ENCODE data around the gene C1orf115. TPM values are rescaled to one million over a fixed set of nuclear protein-coding genes. Genes with fewer than 3 reads are reported as not detected.
"Not testable (repeated sequence)": the region's sequence is repeated elsewhere in the genome, so short reads cannot be mapped to it uniquely, and the experiment has no call there.

The C1orf115 gene
- total RNA-seq, 1 donor from 2014 or later, result 9.7 TPM

- Mint-ChIP-seq H3K36me3 (ENCODE audit: insufficient read depth) (no peaks in the 10 kb centered on the region), H3K4me3 (ENCODE audit: low read depth) (no peak overlapping the region), H3K4me1 (ENCODE audit: low read depth) (peaks cover 2% of the 10 kb centered on the region), H3K27me3 (no peaks in the 10 kb centered on the region), H3K27ac (no peak overlapping the region), H3K9me3 (ENCODE audit: low read depth) (peaks cover 4% of the 10 kb centered on the region)
- TF ChIP-seq, protein P1, sequence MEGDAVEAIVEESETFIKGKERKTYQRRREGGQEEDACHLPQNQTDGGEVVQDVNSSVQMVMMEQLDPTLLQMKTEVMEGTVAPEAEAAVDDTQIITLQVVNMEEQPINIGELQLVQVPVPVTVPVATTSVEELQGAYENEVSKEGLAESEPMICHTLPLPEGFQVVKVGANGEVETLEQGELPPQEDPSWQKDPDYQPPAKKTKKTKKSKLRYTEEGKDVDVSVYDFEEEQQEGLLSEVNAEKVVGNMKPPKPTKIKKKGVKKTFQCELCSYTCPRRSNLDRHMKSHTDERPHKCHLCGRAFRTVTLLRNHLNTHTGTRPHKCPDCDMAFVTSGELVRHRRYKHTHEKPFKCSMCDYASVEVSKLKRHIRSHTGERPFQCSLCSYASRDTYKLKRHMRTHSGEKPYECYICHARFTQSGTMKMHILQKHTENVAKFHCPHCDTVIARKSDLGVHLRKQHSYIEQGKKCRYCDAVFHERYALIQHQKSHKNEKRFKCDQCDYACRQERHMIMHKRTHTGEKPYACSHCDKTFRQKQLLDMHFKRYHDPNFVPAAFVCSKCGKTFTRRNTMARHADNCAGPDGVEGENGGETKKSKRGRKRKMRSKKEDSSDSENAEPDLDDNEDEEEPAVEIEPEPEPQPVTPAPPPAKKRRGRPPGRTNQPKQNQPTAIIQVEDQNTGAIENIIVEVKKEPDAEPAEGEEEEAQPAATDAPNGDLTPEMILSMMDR (IDR thresholded peaks at IDR 0.05; ENCODE audit: unreplicated experiment), result peak; percentile 74
- peak; percentile 69 for DNase-seq (ENCODE audit: low spot score, unreplicated experiment)
Measured at GRCh38 chr1:220733086-220733601, 43.0 kb downstream of the C1orf115 start.

DNA sequence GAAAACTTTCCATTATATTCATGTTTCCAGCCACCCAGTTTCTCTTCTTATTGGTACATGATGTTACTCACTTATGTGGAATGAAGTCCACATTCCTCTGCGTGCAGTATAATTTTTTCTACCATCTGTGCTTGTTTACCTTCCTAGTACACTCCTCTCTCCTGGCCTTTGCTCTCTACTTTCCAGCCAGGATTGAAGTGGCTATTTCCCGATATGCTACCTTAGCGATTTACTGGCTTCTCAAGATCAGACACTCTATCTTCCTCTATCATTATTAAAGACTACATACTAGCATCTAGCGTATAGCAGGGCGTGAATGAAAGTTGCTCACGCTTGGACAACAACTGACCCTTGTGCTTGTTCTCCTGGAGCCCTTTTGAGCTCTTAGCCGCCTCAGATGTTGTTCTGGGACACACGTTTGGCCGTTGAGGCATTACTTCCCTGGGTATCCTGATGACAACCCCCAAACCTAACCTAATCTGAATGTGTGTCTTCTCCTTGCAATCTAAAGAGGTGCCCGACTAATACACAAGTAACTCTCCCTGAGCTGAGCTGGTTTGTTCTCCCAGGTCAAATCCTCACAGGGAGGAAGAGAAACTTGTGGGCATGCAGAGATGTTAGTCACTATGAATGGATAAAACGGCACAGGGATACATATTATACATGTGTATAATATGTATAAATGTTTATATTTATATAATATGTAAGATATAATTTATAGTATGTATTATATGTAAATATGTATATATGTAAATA is 44.6 kb downstream of the C1orf115 start:
- H3K4me1 Mint-ChIP-seq (ENCODE audit: low read depth), result peaks cover 2% of the 10 kb centered on the region
- H3K4me3 Mint-ChIP-seq (ENCODE audit: low read depth), result no peak overlapping the region
- no peak for DNase-seq (ENCODE audit: low spot score, unreplicated experiment)
- no peak overlapping the region for H3K27ac Mint-ChIP-seq
- peaks cover 4% of the 10 kb centered on the region for H3K9me3 Mint-ChIP-seq (ENCODE audit: low read depth)
- no peaks in the 10 kb centered on the region for H3K27me3 Mint-ChIP-seq
- no peaks in the 10 kb centered on the region for H3K36me3 Mint-ChIP-seq (ENCODE audit: insufficient read depth)
- TF ChIP-seq, protein P1 (IDR thresholded peaks at IDR 0.05; ENCODE audit: unreplicated experiment), result no peak

- H3K4me3 Mint-ChIP-seq (ENCODE audit: low read depth); H3K27ac Mint-ChIP-seq; H3K27me3 Mint-ChIP-seq; H3K4me1 Mint-ChIP-seq (ENCODE audit: low read depth); H3K36me3 Mint-ChIP-seq (ENCODE audit: insufficient read depth); DNase-seq (ENCODE audit: low spot score, unreplicated experiment); H3K9me3 Mint-ChIP-seq (ENCODE audit: low read depth): not testable (repeated sequence)
Measured at GRCh38 chr1:220736283-220736682, 46.1 kb downstream of the C1orf115 start.

- TF ChIP-seq, protein P1 (IDR thresholded peaks at IDR 0.05; ENCODE audit: unreplicated experiment), result no peak
- H3K4me1 Mint-ChIP-seq (ENCODE audit: low read depth), result peaks cover 1% of the 10 kb centered on the region
- H3K36me3 Mint-ChIP-seq (ENCODE audit: insufficient read depth), result no peaks in the 10 kb centered on the region
- H3K27me3 Mint-ChIP-seq, result peaks cover 11% of the 10 kb centered on the region
- no peak for DNase-seq (ENCODE audit: low spot score, unreplicated experiment)
- H3K27ac Mint-ChIP-seq, result no peak overlapping the region
- peaks cover 4% of the 10 kb centered on the region for H3K9me3 Mint-ChIP-seq (ENCODE audit: low read depth)
- H3K4me3 Mint-ChIP-seq (ENCODE audit: low read depth), result no peak overlapping the region
Measured at GRCh38 chr1:220741349-220741748, 51.2 kb downstream of the C1orf115 start.

- Mint-ChIP-seq H3K27ac (no peak overlapping the region), H3K9me3 (ENCODE audit: low read depth) (peaks cover 4% of the 10 kb centered on the region), H3K36me3 (ENCODE audit: insufficient read depth) (no peaks in the 10 kb centered on the region), H3K27me3 (peaks cover 15% of the 10 kb centered on the region), H3K4me1 (ENCODE audit: low read depth) (peaks cover 4% of the 10 kb centered on the region), H3K4me3 (ENCODE audit: low read depth) (no peak overlapping the region)
- DNase-seq (ENCODE audit: low spot score, unreplicated experiment), result no peak
- TF ChIP-seq, protein P1 (IDR thresholded peaks at IDR 0.05; ENCODE audit: unreplicated experiment), result no peak
Measured at GRCh38 chr1:220741825-220742224, 51.7 kb downstream of the C1orf115 start.

DNA sequence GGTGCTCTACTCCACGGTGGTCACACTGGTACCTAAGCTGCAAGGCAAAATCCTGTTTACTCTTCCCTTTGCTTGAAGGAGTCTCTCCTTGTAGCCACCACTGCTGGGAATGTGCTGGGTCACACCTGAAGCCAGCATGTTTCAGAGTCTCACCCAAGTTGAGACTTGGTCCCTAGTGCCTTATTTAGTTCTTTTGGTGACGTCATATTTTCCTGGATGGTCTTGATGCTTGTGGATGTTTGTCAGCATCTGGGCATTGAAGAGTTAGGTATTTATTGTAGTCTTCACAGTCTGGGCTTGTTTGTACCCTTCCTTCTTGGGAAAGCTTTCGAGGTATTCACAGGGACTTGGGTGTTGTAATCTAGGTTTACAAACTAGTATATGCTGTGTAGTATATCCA is 52.4 kb downstream of the C1orf115 start:
- Mint-ChIP-seq H3K9me3 (ENCODE audit: low read depth) (peaks cover 2% of the 10 kb centered on the region), H3K27ac (no peak overlapping the region), H3K4me1 (ENCODE audit: low read depth) (peaks cover 11% of the 10 kb centered on the region), H3K27me3 (peaks cover 21% of the 10 kb centered on the region), H3K4me3 (ENCODE audit: low read depth) (no peak overlapping the region), H3K36me3 (ENCODE audit: insufficient read depth) (no peaks in the 10 kb centered on the region)
- no peak for DNase-seq (ENCODE audit: low spot score, unreplicated experiment)
- TF ChIP-seq, protein P1 (IDR thresholded peaks at IDR 0.05; ENCODE audit: unreplicated experiment), result no peak
